HEK293T (cell line): Measurements from ENCODE around the gene TAS2R9.

ENCODE experiments used
- ARNT ChIP-seq: fragments of 450-650 bp; IDR thresholded peaks from 2 replicates; pipeline ENCODE4 v1.6.1; 2017; ENCODE audit warnings: mild to moderate bottlenecking
- BHLHE40 ChIP-seq: fragments of 450-650 bp; IDR thresholded peaks from 2 replicates; pipeline ENCODE4 v1.6.1; 2016; ENCODE audit warnings: mild to moderate bottlenecking, moderate library complexity, borderline replicate concordance
- ELF4 ChIP-seq: fragments of 450-650 bp; IDR thresholded peaks from 2 replicates; pipeline ENCODE4 v1.6.1; 2017; ENCODE audit warnings: antibody characterized with exemption
- FOXM1 ChIP-seq: fragments of 450-650 bp; IDR thresholded peaks from 2 replicates; pipeline ENCODE4 v1.6.1; 2017; ENCODE audit warnings: mild to moderate bottlenecking, borderline replicate concordance
- HDGF ChIP-seq: fragments of 450-650 bp; IDR thresholded peaks from 2 replicates; pipeline ENCODE4 v1.6.1; 2017; ENCODE audit warnings: antibody characterized with exemption, borderline replicate concordance
- L3MBTL2 ChIP-seq: fragments of 450-650 bp; conservative IDR thresholded peaks from 2 replicates; pipeline ENCODE4 v1.6.1; 2016; ENCODE audit warnings: mild to moderate bottlenecking
- NFRKB ChIP-seq: fragments of 450-650 bp; IDR thresholded peaks from 2 replicates; pipeline ENCODE4 v1.6.1; 2016; ENCODE audit warnings: mild to moderate bottlenecking, moderate library complexity
- PKNOX1 ChIP-seq: fragments of 450-650 bp; IDR thresholded peaks from 2 replicates; pipeline ENCODE4 v1.6.1; 2016
- SP1 ChIP-seq: fragments of 450-650 bp; IDR thresholded peaks from 2 replicates; pipeline ENCODE4 v1.6.1; 2017
- SUZ12 ChIP-seq: fragments of 450-650 bp; IDR thresholded peaks from 2 replicates; pipeline ENCODE4 v1.6.1; 2016; ENCODE audit warnings: mild to moderate bottlenecking
- TARDBP ChIP-seq: fragments of 450-650 bp; IDR thresholded peaks from 2 replicates; pipeline ENCODE4 v1.6.1; 2016
- ZNF384 ChIP-seq: fragments of 450-650 bp; IDR thresholded peaks from 2 replicates; pipeline ENCODE4 v1.6.1; 2016

GRCh38 chr12:10810068-10810467 lies at the start of gene TAS2R9:
- TF ChIP-seq NFRKB (no peak), ARNT (no peak), BHLHE40 (no peak), TARDBP (no peak), L3MBTL2 (no peak), PKNOX1 (no peak), HDGF (no peak), FOXM1 (no peak), SUZ12 (no peak), ZNF384 (no peak), SP1 (no peak), ELF4 (no peak)
